Thyroid gland (tissue), 4 donors: ENCODE results near the gene FCHSD2.

ENCODE experiments used
- POLR2A ChIP-seq, 2 donors: fragments of 450-650 bp; IDR thresholded peaks; one replicate each; pipeline ENCODE4 v1.6.1; 2017; ENCODE audit warnings: antibody characterized with exemption in 2 of 2, mild to moderate bottlenecking in 2 of 2, moderate library complexity in 1 of 2
- TF ChIP-seq, protein P1 (sequence below), 6 experiments: fragments of 200-600 bp in 3 of 6; fragments of 450-650 bp in 3 of 6; sonication (generic) in 3 of 6; IDR thresholded peaks; one replicate each; pipeline ENCODE4 v1.5.1; 2016 to 2019; ENCODE audit warnings: antibody characterized with exemption in 6 of 6, mild to moderate bottlenecking in 2 of 6, inconsistent platforms in 1 of 6, moderate library complexity in 1 of 6

DNA sequence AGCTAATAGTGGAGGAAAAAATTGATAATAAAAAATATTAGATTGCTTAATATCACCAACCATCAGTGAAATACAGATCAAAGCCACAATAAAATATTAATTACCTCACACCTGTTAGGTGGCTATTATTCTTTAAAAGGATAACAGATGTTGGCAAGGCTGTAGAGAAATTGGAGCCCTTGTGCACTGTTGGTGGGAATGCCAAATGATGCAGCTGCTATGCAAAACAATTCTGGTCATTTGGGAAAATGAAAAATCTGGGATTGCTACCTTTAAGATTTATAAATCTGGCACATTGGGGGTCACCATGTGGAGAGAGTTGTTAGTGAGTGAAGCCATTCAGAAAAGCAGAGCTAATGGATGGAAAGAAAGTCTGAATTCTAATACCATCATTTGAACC is 143.4 kb downstream of the FCHSD2 start:
- TF ChIP-seq, protein P1, sequence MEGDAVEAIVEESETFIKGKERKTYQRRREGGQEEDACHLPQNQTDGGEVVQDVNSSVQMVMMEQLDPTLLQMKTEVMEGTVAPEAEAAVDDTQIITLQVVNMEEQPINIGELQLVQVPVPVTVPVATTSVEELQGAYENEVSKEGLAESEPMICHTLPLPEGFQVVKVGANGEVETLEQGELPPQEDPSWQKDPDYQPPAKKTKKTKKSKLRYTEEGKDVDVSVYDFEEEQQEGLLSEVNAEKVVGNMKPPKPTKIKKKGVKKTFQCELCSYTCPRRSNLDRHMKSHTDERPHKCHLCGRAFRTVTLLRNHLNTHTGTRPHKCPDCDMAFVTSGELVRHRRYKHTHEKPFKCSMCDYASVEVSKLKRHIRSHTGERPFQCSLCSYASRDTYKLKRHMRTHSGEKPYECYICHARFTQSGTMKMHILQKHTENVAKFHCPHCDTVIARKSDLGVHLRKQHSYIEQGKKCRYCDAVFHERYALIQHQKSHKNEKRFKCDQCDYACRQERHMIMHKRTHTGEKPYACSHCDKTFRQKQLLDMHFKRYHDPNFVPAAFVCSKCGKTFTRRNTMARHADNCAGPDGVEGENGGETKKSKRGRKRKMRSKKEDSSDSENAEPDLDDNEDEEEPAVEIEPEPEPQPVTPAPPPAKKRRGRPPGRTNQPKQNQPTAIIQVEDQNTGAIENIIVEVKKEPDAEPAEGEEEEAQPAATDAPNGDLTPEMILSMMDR (IDR thresholded peaks at IDR 0.05), result no peak
- TF ChIP-seq POLR2A (IDR thresholded peaks at IDR 0.05), result no peak
